Neural cell (in vitro differentiated cells): Measurements from ENCODE around the gene CYB561D1. TPM values are rescaled to one million over a fixed set of nuclear protein-coding genes. Genes with fewer than 3 reads are reported as not detected.

ENCODE experiments used
- H2AFZ ChIP-seq: fragments of 200-600, 300-800 bp; sonication (generic), shearing (Covaris generic); 2 replicates; pipeline ENCODE4 v1.6.0; 2014; ENCODE audit warnings: low read depth, mild to moderate bottlenecking, antibody characterized with exemption, low read length, moderate library complexity
- H3F3A ChIP-seq: fragments of 200-600 bp; shearing (Covaris generic); 2 replicates; pipeline ENCODE4 v1.6.1; 2016; ENCODE audit warnings: mild to moderate bottlenecking, moderate library complexity, mixed read lengths, antibody characterized with exemption, low read length; ENCODE audit not compliant: insufficient read depth, poor library complexity, severe bottlenecking
- H3K27ac ChIP-seq: fragments of 200-600, 300-800 bp; sonication (generic), shearing (Covaris generic); 2 replicates; pipeline ENCODE4 v1.5.1; 2014; ENCODE audit warnings: mild to moderate bottlenecking, low read length, moderate library complexity
- H3K27me3 ChIP-seq: fragments of 300-800, 200-600 bp; sonication (generic), shearing (Covaris generic); 2 replicates; pipeline ENCODE4 v1.6.0; 2014; ENCODE audit warnings: mild to moderate bottlenecking, low read depth, low read length, moderate library complexity; ENCODE audit not compliant: insufficient read depth
- H3K36me3 ChIP-seq: fragments of 300-800, 200-600 bp; sonication (generic), shearing (Covaris generic); 2 replicates; pipeline ENCODE4 v1.5.1; 2014; ENCODE audit warnings: mild to moderate bottlenecking, antibody characterized with exemption, low read length, moderate library complexity; ENCODE audit not compliant: insufficient read depth
- H3K4me2 ChIP-seq: fragments of 300-800, 200-600 bp; sonication (generic), shearing (Covaris generic); 2 replicates; pipeline ENCODE4 v1.6.0; 2014; ENCODE audit warnings: mild to moderate bottlenecking, low read length
- H3K4me3 ChIP-seq: fragments of 300-800, 200-600 bp; sonication (generic), shearing (Covaris generic); 2 replicates; pipeline ENCODE4 v1.5.1; 2014; ENCODE audit warnings: mild to moderate bottlenecking, low read length, moderate library complexity
- H3K79me2 ChIP-seq: fragments of 200-600 bp; shearing (Covaris generic); replicated peaks from 2 replicates; pipeline ENCODE4 v1.6.0; 2014; ENCODE audit warnings: mild to moderate bottlenecking, low read length, moderate library complexity; ENCODE audit not compliant: insufficient read depth
- H3K9ac ChIP-seq: fragments of 300-800, 200-600 bp; sonication (generic), shearing (Covaris generic); 2 replicates; pipeline ENCODE4 v1.6.1; 2016; ENCODE audit warnings: mild to moderate bottlenecking, low read length, mixed read lengths
- H3K9me2 ChIP-seq: fragments of 200-600 bp; shearing (Covaris generic); 2 replicates; pipeline ENCODE4 v1.6.1; 2016; ENCODE audit warnings: mild to moderate bottlenecking, low read length, mixed read lengths; ENCODE audit not compliant: insufficient read depth
- H3K9me3 ChIP-seq: fragments of 200-600, 300-800 bp; sonication (generic), shearing (Covaris generic); 2 replicates; pipeline ENCODE4 v1.6.1; 2016; ENCODE audit warnings: mild to moderate bottlenecking, mixed run types, low read length, moderate library complexity, mixed read lengths
- H4K20me1 ChIP-seq: fragments of 200-600 bp; shearing (Covaris generic); 2 replicates; pipeline ENCODE4 v1.6.1; 2016; ENCODE audit warnings: mild to moderate bottlenecking, mixed run types; ENCODE audit not compliant: insufficient read depth
- EP300 ChIP-seq: fragments of 450-650 bp; conservative IDR thresholded peaks from 2 replicates; pipeline ENCODE4 v1.6.1; 2014; ENCODE audit warnings: antibody characterized with exemption, mild to moderate bottlenecking, moderate library complexity; ENCODE audit not compliant: poor library complexity, severe bottlenecking
- EZH2 ChIP-seq: fragments of 200-600, 300-800 bp; shearing (Covaris generic), sonication (generic); IDR thresholded peaks from 2 replicates; pipeline ENCODE4 v1.6.1; 2014; ENCODE audit warnings: antibody characterized with exemption, low read length, borderline replicate concordance, mild to moderate bottlenecking; ENCODE audit not compliant: insufficient read depth, poor library complexity, severe bottlenecking
- MXI1 ChIP-seq: fragments of 450-650 bp; conservative IDR thresholded peaks from 2 replicates; pipeline ENCODE4 v1.6.1; 2014; ENCODE audit warnings: antibody characterized with exemption, mild to moderate bottlenecking; ENCODE audit not compliant: poor library complexity, severe bottlenecking
- POLR2AphosphoS5 ChIP-seq: IDR thresholded peaks from 2 replicates; pipeline ENCODE4 v1.6.1; 2012
- RAD21 ChIP-seq: fragments of 450-650 bp; conservative IDR thresholded peaks from 2 replicates; pipeline ENCODE4 v1.6.1; 2014; ENCODE audit warnings: antibody characterized with exemption, mild to moderate bottlenecking, moderate library complexity
- SMC3 ChIP-seq: fragments of 450-650 bp; conservative IDR thresholded peaks from 2 replicates; pipeline ENCODE4 v1.6.1; 2014; ENCODE audit warnings: antibody characterized with exemption, mild to moderate bottlenecking, moderate library complexity; ENCODE audit not compliant: poor library complexity
- TAF1 ChIP-seq: IDR thresholded peaks from 2 replicates; pipeline ENCODE4 v1.6.1; 2012; ENCODE audit warnings: low read depth
- polyA plus RNA-seq: library from polyadenylated mRNA; depleted of rRNA; stranded (reverse); fragments of >200 nt; gene quantifications from 2 replicates; pipeline ENCODE4 v1.2.3, GENCODE V29; 2014
- TF ChIP-seq, protein P1 (sequence below): fragments of 450-650 bp; IDR thresholded peaks from 2 replicates; pipeline ENCODE4 v1.5.1; 2014; ENCODE audit warnings: antibody characterized with exemption, mild to moderate bottlenecking, moderate library complexity; ENCODE audit not compliant: poor library complexity, severe bottlenecking
- TF ChIP-seq, protein P2 (sequence below): IDR thresholded peaks from 2 replicates; pipeline ENCODE4 v1.6.1; 2012; ENCODE audit warnings: borderline replicate concordance

CYB561D1 gene
- polyA plus RNA-seq, 1 donor from 2014 or later = 7.2 TPM

DNA sequence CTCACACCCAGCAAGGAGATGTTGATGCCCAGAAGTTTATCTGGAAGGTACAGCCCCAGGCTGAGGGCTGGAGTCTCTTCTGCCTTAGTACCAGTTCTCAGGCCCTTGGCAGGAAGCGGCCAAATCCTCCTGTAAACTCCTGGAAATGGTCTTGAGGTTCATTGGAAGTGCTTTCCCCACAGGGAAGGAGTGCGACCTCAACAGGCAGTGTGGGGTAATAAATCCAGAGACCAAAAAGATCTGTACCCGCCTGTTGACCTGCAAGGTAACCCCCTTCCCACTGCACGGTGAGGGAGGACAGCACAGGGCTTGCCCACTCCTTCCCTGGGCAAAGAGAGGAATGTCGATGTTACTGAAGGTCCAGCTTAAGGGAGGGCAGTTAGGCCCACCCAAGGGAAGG lies 5.7 kb upstream of the CYB561D1 start:
- H3K9ac ChIP-seq = no peak overlapping the region
- H3K36me3 ChIP-seq = no peaks in the 10 kb centered on the region
- no peaks in the 10 kb centered on the region for H3K9me3 ChIP-seq
- no peaks in the 10 kb centered on the region for H3F3A ChIP-seq
- H3K27me3 ChIP-seq = no peaks in the 10 kb centered on the region
- TF ChIP-seq EP300 (no peak), MXI1 (no peak), SMC3 (no peak), EZH2 (no peak), RAD21 (no peak)
- TF ChIP-seq, protein P1, sequence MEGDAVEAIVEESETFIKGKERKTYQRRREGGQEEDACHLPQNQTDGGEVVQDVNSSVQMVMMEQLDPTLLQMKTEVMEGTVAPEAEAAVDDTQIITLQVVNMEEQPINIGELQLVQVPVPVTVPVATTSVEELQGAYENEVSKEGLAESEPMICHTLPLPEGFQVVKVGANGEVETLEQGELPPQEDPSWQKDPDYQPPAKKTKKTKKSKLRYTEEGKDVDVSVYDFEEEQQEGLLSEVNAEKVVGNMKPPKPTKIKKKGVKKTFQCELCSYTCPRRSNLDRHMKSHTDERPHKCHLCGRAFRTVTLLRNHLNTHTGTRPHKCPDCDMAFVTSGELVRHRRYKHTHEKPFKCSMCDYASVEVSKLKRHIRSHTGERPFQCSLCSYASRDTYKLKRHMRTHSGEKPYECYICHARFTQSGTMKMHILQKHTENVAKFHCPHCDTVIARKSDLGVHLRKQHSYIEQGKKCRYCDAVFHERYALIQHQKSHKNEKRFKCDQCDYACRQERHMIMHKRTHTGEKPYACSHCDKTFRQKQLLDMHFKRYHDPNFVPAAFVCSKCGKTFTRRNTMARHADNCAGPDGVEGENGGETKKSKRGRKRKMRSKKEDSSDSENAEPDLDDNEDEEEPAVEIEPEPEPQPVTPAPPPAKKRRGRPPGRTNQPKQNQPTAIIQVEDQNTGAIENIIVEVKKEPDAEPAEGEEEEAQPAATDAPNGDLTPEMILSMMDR = no peak
- TF ChIP-seq, protein P2, sequence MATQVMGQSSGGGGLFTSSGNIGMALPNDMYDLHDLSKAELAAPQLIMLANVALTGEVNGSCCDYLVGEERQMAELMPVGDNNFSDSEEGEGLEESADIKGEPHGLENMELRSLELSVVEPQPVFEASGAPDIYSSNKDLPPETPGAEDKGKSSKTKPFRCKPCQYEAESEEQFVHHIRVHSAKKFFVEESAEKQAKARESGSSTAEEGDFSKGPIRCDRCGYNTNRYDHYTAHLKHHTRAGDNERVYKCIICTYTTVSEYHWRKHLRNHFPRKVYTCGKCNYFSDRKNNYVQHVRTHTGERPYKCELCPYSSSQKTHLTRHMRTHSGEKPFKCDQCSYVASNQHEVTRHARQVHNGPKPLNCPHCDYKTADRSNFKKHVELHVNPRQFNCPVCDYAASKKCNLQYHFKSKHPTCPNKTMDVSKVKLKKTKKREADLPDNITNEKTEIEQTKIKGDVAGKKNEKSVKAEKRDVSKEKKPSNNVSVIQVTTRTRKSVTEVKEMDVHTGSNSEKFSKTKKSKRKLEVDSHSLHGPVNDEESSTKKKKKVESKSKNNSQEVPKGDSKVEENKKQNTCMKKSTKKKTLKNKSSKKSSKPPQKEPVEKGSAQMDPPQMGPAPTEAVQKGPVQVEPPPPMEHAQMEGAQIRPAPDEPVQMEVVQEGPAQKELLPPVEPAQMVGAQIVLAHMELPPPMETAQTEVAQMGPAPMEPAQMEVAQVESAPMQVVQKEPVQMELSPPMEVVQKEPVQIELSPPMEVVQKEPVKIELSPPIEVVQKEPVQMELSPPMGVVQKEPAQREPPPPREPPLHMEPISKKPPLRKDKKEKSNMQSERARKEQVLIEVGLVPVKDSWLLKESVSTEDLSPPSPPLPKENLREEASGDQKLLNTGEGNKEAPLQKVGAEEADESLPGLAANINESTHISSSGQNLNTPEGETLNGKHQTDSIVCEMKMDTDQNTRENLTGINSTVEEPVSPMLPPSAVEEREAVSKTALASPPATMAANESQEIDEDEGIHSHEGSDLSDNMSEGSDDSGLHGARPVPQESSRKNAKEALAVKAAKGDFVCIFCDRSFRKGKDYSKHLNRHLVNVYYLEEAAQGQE = no peak
- no peak overlapping the region for H3K4me2 ChIP-seq
- H4K20me1 ChIP-seq = no peaks in the 10 kb centered on the region
- no peak overlapping the region for H3K27ac ChIP-seq
- no peaks in the 10 kb centered on the region for H3K9me2 ChIP-seq
- no peak overlapping the region for H2AFZ ChIP-seq
- H3K4me3 ChIP-seq = no peak overlapping the region
- peaks cover 8% of the 10 kb centered on the region for H3K79me2 ChIP-seq

DNA sequence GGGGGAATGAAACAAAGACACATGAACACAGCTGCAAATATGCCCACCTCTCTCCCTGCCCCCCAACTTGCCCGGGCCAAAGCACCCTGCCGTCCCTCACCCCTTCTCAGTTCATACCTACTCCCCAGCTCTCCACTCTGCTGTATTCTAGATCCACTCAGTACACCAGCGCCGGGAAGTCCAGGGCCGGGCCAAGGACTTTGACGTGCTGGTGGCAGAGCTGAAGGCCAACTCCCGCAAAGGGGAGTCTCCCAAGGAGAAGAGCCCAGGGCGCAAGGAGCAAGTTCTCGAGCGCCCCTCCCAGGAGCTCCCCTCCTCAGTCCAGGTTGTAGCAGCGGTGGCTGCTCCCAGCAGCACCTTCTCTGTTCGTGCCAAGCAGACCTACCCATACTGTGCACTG lies 5.2 kb upstream of the CYB561D1 start:
- H3K27ac ChIP-seq = no peak overlapping the region

More for the DNA sequence above, 5.2 kb upstream of the CYB561D1 start:
- H4K20me1 ChIP-seq = no peaks in the 10 kb centered on the region
- no peak overlapping the region for H2AFZ ChIP-seq
- H3K36me3 ChIP-seq = no peaks in the 10 kb centered on the region
- no peak overlapping the region for H3K4me2 ChIP-seq
- H3F3A ChIP-seq = no peaks in the 10 kb centered on the region
- H3K9me2 ChIP-seq = no peaks in the 10 kb centered on the region
- no peak overlapping the region for H3K4me3 ChIP-seq
- no peak overlapping the region for H3K9ac ChIP-seq
- H3K9me3 ChIP-seq = no peaks in the 10 kb centered on the region
- no peaks in the 10 kb centered on the region for H3K27me3 ChIP-seq
- TF ChIP-seq, protein P2 = no peak
- no peak for TF ChIP-seq EZH2
- no peak for TF ChIP-seq POLR2AphosphoS5
- no peak for TF ChIP-seq SMC3
- no peak for TF ChIP-seq EP300
- TF ChIP-seq, protein P1 = no peak
- no peak for TF ChIP-seq MXI1
- TF ChIP-seq RAD21 = no peak
- no peak for TF ChIP-seq TAF1
- H3K79me2 ChIP-seq = peaks cover 8% of the 10 kb centered on the region
